OCI-LY7 (cell line): ENCODE measurements around the gene TMEM72. TPM values are rescaled to one million over a fixed set of nuclear protein-coding genes. Genes with fewer than 3 reads are reported as not detected.

Source experiments
- BruUV-seq: library from RNA; stranded (reverse); fragments of 400-500 nt; replicated peaks from 2 replicates; lab custom pipeline; 2021; lab: Mats Ljungman, UMichigan
- CTCF ChIA-PET: fragments of 300-600 bp; sonication (Branson Sonifier 250); formaldehyde crosslinking; loops from one replicate; lab custom pipeline; 2022; ENCODE audit warnings: antibody characterized with exemption; ENCODE audit not compliant: unreplicated experiment; lab: Charles Lee
- POLR2A ChIA-PET: fragments of 300-600 bp; sonication (Branson Sonifier 250); formaldehyde crosslinking; loops from one replicate; lab custom pipeline; 2022; ENCODE audit warnings: antibody characterized with exemption; lab: Charles Lee
- DNase-seq: peaks from one replicate; pipeline ENCODE4 v3.0.0-alpha.2; 2015; ENCODE audit warnings: low spot score
- H2AFZ ChIP-seq: fragments of 200-600 bp; sonication (generic), shearing (Covaris generic); 2 replicates; pipeline ENCODE4 v1.6.1; 2014; ENCODE audit warnings: mild to moderate bottlenecking, antibody characterized with exemption, low read length, moderate library complexity
- H3K27ac ChIP-seq: fragments of 200-600 bp; sonication (generic); 2 replicates; pipeline ENCODE4 v1.5.1; 2014; ENCODE audit warnings: mixed run types, low read depth, mild to moderate bottlenecking, moderate library complexity, low read length, inconsistent platforms; ENCODE audit not compliant: poor library complexity, severe bottlenecking
- H3K36me3 ChIP-seq: fragments of 200-600 bp; sonication (generic); 2 replicates; pipeline ENCODE4 v1.6.1; 2014; ENCODE audit warnings: mild to moderate bottlenecking, antibody characterized with exemption, low read length, moderate library complexity, mixed read lengths; ENCODE audit not compliant: insufficient read depth
- H3K4me1 ChIP-seq: fragments of 200-600 bp; sonication (generic); 2 replicates; pipeline ENCODE4 v1.5.1; 2014; ENCODE audit warnings: mild to moderate bottlenecking, low read length; ENCODE audit not compliant: insufficient read depth, poor library complexity, severe bottlenecking
- H3K4me2 ChIP-seq: fragments of 200-600 bp; sonication (generic); 2 replicates; pipeline ENCODE4 v1.6.1; 2014; ENCODE audit warnings: mild to moderate bottlenecking, low read length
- H3K4me3 ChIP-seq: fragments of 200-600 bp; sonication (generic); 2 replicates; pipeline ENCODE4 v1.5.1; 2014; ENCODE audit warnings: mild to moderate bottlenecking, low read depth, low read length; ENCODE audit not compliant: poor library complexity, severe bottlenecking
- H3K79me2 ChIP-seq: fragments of 200-600 bp; sonication (generic); 2 replicates; pipeline ENCODE4 v1.6.1; 2016; ENCODE audit warnings: low read depth, mild to moderate bottlenecking, low read length, moderate library complexity, mixed read lengths; ENCODE audit not compliant: insufficient read depth
- H3K9me2 ChIP-seq: fragments of 200-600 bp; sonication (generic); 2 replicates; pipeline ENCODE4 v1.6.1; 2016; ENCODE audit warnings: mild to moderate bottlenecking, low read length, mixed read lengths; ENCODE audit not compliant: insufficient read depth
- H3K9me3 ChIP-seq: fragments of 200-600 bp; sonication (generic); 2 replicates; pipeline ENCODE4 v1.6.1; 2014; ENCODE audit warnings: mild to moderate bottlenecking, mixed run types, low read length, mixed read lengths
- H4K20me1 ChIP-seq: fragments of 200-600 bp; sonication (generic); 2 replicates; pipeline ENCODE4 v1.6.1; 2014; ENCODE audit warnings: mild to moderate bottlenecking, antibody characterized with exemption, low read length, moderate library complexity, mixed read lengths; ENCODE audit not compliant: insufficient read depth
- CTCF ChIP-seq: fragments of 200-600 bp; sonication (generic); conservative IDR thresholded peaks from 2 replicates; pipeline ENCODE4 v1.5.1; 2014; ENCODE audit warnings: mild to moderate bottlenecking, antibody characterized with exemption, low read length, moderate library complexity, mixed read lengths
- EZH2phosphoT487 ChIP-seq: fragments of 200-600 bp; sonication (generic); IDR thresholded peaks from 2 replicates; pipeline ENCODE4 v1.6.1; 2018; ENCODE audit warnings: low read depth, borderline replicate concordance, mild to moderate bottlenecking, mixed run types, antibody characterized with exemption, low read length, moderate library complexity, mixed read lengths
- intact Hi-C: fragments of 100-400 bp; cut with micrococcal nuclease; formaldehyde crosslinking; loops from one replicate; pipeline ENCODE4 v1.10.0; 2022; ENCODE audit not compliant: unreplicated experiment
- total RNA-seq, 2 experiments: library from RNA; depleted of rRNA in 1 of 2; stranded (reverse); fragments of >200 nt in 1 of 2; shearing (Covaris generic) in 1 of 2; gene quantifications; 2 replicates each; pipeline ENCODE4 v1.2.3, GENCODE V29; 2014 to 2022

Gene TMEM72
- total RNA-seq, 2 experiments from 2014 or later, result not detected

GRCh38 chr10:44976352-44977198 is 65.4 kb downstream of the TMEM72 start:
- no peak overlapping the region for H2AFZ ChIP-seq
- H4K20me1 ChIP-seq, result no peaks in the 10 kb centered on the region
- peaks cover 18% of the 10 kb centered on the region for H3K4me1 ChIP-seq
- ChIA-PET CTCF (no interaction called here), POLR2A (no interaction called here)
- H3K36me3 ChIP-seq, result no peaks in the 10 kb centered on the region
- no peaks in the 10 kb centered on the region for H3K9me2 ChIP-seq
- H3K27ac ChIP-seq, result no peak overlapping the region
- intact Hi-C loops, result no loop called here
- H3K4me2 ChIP-seq, result no peak overlapping the region
- H3K9me3 ChIP-seq, result no peaks in the 10 kb centered on the region
- no peak for DNase-seq
- H3K4me3 ChIP-seq, result no peak overlapping the region
- no TSS peak for BruUV-seq
- TF ChIP-seq CTCF (no peak), EZH2phosphoT487 (no peak)
- H3K79me2 ChIP-seq, result no peaks in the 10 kb centered on the region

GRCh38 chr10:44977287-44978212 is 66.4 kb downstream of the TMEM72 start:
- Histone ChIP-seq H3K9me3 (no peaks in the 10 kb centered on the region), H3K27ac (no peak overlapping the region), H3K79me2 (no peaks in the 10 kb centered on the region), H2AFZ (no peak overlapping the region), H3K9me2 (no peaks in the 10 kb centered on the region), H4K20me1 (no peaks in the 10 kb centered on the region), H3K4me1 (peaks cover 18% of the 10 kb centered on the region), H3K4me3 (no peak overlapping the region), H3K36me3 (no peaks in the 10 kb centered on the region), H3K4me2 (no peak overlapping the region)
- intact Hi-C loops, result no loop called here
- no peak for DNase-seq
- ChIA-PET CTCF (no interaction called here), POLR2A (interaction anchor here (0.6 kb wide), 1 partner anchor 1116 kb away, joined by 3 read pairs; no protein-coding TSS in a partner anchor)
- BruUV-seq, result no TSS peak
- TF ChIP-seq EZH2phosphoT487, result no peak
- no peak for TF ChIP-seq CTCF
